Activated naive CD4-positive, alpha-beta T cell treated with anti-CD3 and anti-CD28 coated beads, Interleukin-2, amount 50 U/mL, for 16 hours (primary cell): Measurements from ENCODE around the gene LIPC.

ENCODE experiments used
- DNase-seq: peaks from one replicate; pipeline ENCODE4 v3.0.0-alpha.2; 2020

Gene LIPC

GRCh38 chr15:58522391-58522790, 90.6 kb downstream of the LIPC start:
- DNase-seq = no peak

DNA sequence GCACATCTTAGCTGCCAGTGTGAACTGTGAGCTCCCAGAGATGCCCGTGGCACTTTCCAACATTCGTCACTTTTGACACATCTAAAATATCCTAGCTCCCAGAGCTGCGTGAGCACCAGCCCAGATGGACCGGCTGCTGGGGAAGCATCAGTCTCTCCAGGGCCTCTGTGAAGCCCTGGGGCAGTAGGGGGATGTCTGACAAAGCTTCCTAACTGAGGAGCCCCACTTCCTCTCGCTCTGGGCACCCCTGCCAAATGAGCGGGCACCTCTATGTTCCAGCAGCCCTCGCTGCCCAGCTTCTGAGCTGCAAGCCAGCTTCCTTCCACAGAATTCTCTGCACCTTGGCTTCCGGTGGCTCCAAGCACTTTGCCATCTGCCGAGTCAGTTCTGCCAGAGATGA, 91.1 kb downstream of the LIPC start:
- DNase-seq = no peak

GRCh38 chr15:58523634-58524033, 91.8 kb downstream of the LIPC start:
- no peak for DNase-seq

DNA sequence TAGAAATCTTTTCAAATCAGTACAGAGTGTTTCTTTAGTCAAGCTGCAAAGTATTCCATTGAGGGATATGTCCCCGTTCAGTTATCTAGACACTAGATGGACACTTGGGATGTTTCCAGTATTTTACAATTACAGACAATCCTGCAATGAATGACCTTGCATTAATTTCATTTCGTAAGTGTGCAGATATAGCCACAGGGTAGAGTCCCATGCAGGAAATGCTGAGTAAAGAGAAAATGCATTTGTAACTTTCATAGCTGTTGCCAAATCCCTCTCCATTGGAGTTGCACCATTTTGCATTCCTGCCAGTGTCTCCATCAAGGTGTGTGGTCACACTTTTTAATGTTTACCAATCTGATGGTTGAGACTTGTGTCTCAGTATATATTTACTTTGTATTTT, 92.5 kb downstream of the LIPC start:
- no peak for DNase-seq

DNA sequence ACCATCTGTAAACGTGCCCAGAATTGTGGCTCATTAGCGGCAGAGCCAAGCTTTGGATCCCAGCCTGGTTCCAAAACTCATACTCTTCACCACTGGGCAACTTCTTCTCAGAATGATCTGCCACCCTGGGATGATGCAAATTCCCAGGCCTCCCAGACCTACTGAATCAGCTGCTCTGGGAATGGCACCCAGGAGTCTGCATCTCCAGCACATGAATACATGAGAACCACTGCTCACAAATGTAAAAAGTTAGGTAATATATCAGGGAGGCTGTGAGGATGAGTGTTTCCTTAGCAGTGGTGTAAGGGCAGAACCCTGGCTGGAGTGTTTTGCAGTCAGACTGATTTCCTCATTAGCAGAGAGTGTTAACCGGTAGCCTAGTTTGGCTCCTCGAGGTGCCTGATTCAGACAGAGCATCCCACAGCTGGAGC, 94.2 kb downstream of the LIPC start:
- no peak for DNase-seq

DNA sequence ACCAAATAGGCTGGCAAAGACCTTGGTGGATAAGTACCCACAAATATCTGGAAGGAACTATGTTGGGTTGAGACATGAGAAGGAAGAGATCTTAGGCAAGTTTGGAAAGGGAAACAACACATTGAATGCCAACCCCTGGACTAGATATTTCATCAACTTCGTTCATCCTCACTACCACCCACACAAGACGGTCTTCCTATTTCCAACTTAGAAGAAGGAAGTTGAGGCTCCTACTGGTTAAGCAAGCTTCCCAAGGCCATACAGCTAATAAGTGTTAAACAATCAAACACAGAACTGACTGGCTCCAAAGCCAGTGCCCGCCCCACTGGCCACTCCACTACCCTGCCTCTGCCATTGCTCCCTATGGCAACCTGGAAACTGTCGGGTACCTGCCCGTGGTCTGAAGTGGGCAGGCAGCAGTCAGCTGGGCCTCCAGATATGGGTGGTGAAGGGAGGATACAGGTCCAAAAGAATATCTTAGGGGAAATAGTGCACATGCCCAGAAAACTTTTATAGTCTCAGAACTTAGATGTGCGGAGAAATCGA, 94.9 kb downstream of the LIPC start:
- DNase-seq = no peak

GRCh38 chr15:58527573-58528187, 95.9 kb downstream of the LIPC start:
- DNase-seq = no peak

DNA sequence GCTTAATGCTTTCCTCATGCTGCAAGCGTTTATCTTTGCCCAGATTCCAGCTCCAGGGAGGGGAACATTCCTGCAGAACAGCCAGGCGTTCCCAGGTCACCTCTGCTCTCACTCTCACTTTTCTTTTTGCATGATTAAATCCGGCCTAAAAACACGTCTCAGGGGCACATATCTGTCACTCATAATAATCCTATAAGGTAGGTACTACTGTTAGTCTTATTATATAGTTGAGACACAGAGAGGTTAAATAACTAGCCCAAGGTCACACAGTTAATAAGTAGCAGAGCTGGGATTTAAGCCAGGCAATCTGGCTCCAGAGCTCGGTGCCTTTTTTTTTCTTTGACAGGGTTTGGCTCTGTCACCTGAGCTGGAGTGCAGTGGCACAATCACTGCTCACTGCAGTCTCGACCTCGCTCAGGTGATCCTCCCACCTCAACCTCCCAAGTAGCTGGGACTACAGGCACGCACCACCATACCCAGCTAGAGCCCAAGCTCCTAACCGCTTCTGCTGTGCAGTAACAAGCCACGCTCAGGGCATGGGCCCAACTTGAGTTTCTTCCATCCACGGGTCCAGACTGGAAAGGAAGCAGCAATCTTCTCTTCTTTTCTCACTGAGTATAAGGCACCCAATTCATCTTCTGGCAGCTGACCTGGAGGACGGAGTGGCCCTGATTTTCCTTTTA, 96.5 kb downstream of the LIPC start:
- DNase-seq = no peak

- DNase-seq = no peak
These were observed 97.2 kb downstream of the LIPC start for GRCh38 chr15:58529041-58529440.

DNA sequence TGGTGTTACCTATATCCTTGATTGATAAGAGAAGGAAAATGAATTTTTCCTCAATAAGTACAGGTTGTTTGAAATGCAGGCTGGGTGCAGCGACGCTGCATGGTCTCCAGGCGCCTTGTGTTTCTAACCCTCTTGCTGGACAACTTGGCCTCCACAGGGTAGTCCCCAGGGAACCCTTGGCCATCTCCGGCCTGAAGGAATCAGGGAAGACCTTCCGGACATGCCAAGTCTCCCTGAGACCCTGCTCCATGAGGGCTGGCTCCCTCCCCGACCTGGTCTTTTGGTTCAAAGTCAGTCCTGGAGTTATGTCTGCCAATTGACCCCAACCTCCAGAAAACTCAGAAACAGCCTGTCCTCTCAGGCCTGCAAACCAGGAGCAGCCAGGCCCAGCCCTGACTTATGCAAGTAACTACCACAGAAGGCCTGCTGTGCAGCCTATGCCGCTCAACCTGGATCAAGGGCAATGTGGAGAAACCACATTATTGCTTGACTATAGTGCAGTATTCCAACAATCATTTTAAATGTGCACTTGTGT, 98.3 kb downstream of the LIPC start:
- no peak for DNase-seq

- no peak for DNase-seq
These were observed 100.3 kb downstream of the LIPC start for GRCh38 chr15:58532126-58532525.

- no peak for DNase-seq
These were observed 102.8 kb downstream of the LIPC start for GRCh38 chr15:58534556-58534955.

DNA sequence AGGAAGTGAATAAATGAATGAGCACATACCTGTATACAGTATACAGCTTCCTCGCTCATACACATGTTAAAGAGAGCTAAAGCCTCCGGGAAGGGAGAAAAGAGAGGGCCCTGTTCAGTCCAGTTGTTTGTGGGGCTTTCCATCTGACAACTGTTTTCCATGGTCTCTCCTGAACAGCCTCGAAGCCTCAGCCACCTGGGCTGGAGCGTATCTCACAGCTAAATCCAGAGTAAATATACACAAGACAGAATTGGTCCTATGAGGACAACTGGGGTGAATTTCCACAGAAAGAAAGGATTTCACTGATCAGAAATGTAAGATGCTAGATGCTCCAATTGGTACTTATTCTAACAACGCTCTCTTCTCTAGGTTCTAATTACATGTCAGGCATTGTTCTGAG, 103.5 kb downstream of the LIPC start:
- DNase-seq = no peak

DNA sequence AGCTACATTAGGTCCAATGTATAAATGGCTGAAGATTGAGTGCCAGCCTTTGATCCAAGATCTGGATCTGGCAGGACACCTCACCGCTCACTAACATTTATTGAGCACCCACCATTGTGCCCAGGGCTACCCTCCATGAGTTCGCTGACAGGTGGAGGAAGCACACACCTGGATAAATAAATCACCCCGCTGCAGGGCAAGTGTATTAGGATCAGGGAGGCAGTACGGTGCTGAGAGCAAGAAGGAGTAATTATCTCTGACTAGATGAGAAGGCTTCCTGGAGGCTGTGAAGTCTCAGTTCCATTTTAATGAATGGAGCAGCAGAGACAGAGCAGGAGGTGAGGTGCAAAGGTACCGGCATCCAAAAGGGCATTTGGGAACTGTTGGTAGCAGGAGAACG, 104.1 kb downstream of the LIPC start:
- no peak for DNase-seq

DNA sequence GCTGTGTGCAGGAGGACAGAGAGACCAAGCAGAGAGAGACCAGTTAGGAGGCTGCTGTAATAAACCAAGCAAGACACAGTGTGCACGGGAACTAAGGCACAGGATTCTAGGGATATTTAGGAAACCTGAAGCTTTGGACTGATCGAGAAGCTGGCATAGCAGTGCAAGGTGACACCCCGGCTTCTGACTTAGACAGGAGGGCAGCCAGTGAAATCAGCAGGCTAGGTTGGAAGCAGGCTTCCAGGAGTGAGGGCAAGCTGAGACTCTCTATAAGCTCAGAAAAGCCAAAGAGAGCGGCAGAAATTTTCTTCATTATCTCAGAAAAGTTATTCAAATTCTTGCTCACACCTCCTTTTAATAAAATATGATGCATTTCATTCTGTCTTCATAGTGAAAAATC, 104.6 kb downstream of the LIPC start:
- DNase-seq = no peak

GRCh38 chr15:58537033-58537432, 105.2 kb downstream of the LIPC start:
- no peak for DNase-seq

- no peak for DNase-seq
These were observed 106.5 kb downstream of the LIPC start for GRCh38 chr15:58538225-58538727.

DNA sequence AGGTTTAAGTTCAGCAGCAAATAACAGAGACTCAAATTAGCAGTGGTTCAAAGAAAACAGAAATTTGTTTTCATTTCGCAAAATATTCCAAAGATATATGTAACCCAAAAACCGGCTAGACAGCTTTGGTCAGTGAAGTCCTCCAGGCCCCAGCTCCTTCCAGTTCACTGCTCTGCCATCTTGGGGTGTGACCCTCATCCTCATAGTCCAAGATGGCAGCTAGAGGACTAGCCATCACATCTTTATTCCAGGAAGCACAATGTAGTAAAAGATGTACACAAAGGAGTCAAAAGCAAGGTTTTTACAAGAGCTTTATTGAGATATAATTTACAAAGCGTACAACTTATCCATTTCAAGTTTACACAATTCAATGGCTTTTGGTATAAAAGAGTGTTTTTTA, 107.1 kb downstream of the LIPC start:
- no peak for DNase-seq

DNA sequence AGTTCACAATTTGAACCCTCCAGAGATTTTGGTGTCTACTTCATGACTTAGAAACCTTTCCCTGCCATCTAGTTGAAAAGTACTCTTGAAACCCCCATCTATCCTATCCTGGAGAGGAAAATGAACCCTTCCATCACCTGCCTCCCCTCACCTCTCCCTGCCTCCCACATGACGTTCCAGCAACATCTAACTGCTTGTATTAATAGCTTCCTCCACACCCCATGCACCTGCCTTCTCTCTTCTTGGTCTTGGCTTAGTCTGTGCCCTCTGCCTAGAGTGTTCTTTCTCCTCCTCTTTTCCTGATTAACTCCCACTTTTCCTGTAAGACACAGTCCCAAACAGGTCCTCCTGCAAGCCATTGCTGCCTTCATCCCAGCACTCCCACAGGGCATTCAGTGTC, 107.8 kb downstream of the LIPC start:
- no peak for DNase-seq

- no peak for DNase-seq
These were observed 109.8 kb downstream of the LIPC start for GRCh38 chr15:58541410-58542087.

DNA sequence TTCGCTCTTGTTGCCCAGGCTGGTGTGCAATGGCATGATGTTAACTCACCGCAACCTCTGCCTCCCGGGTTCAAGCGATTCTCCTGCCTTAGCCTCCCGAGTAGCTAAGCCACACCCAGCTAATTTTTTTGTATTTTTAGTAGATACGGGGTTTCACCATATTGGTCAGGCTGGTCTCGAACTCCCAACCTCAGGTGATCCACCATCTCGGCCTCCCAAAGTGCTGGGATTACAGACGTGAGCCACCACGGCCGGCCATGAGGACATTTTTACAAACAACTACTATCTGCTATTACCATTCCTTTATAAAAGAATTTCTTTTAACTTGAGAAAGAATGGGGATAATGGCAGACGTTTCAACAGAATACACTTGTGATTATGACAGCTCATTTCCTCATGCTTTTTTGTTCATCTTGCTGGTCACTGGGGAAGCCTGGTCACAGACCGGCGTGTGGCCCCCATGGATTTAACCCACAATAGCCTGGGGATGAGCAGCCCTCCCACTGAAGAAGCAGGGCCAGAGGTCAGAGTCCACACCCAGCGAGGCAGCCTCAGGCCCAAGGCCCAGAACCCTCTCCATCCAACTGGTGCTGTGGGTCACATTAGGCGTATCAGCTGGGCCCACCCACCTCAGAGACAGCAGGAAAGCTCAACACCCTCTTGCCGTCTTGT, 112.0 kb downstream of the LIPC start:
- no peak for DNase-seq

DNA sequence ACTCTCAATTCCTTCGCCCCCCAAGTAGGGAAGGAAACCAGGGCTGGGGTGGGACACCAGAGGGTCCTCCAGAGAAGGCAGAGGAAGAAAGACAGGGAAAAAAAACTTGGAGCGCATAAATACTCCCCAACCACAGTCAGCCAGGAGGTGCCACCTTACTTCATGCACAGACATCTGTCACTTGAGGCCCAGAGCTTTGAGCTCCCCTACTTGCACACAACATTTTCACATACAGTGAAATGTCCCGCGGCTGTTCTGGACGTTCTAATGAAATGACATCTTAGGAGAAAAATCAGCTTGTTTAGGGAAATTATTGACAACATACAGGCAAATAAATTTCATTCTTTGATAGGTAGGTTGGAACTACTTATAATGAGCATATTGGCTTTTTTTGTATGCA, 113.0 kb downstream of the LIPC start:
- DNase-seq = no peak
